GM21381 (cell line): ENCODE measurements around the gene BFSP2.

Source experiments
- ATAC-seq: cut with Tn5 transposase; IDR thresholded peaks from one replicate; pipeline ENCODE4 v1.9.1; 2021; ENCODE audit warnings: mild to moderate bottlenecking, moderate library complexity; ENCODE audit not compliant: unreplicated experiment

BFSP2 gene, protein sequence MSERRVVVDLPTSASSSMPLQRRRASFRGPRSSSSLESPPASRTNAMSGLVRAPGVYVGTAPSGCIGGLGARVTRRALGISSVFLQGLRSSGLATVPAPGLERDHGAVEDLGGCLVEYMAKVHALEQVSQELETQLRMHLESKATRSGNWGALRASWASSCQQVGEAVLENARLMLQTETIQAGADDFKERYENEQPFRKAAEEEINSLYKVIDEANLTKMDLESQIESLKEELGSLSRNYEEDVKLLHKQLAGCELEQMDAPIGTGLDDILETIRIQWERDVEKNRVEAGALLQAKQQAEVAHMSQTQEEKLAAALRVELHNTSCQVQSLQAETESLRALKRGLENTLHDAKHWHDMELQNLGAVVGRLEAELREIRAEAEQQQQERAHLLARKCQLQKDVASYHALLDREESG

DNA sequence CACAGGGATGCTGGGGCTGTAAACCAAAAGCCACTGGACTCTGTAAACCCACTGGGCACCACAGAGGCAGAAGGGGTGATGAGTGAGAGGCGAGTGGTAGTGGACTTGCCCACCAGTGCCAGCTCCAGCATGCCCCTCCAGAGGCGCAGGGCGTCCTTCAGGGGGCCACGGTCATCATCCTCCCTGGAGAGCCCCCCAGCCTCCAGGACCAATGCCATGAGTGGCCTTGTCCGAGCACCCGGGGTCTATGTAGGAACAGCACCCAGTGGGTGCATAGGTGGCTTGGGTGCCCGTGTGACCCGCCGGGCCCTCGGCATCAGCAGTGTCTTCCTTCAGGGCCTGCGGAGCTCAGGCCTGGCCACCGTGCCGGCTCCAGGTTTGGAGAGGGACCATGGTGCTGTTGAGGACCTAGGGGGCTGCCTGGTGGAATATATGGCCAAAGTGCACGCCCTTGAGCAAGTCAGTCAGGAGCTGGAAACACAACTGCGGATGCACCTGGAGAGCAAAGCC, at the start of gene BFSP2:
Gene BFSP2, plus strand, starts transcription at position 51 of the 510 bp plus-strand sequence. Its CDS starts 28 bp downstream, at position 79.
- ATAC-seq: no peak

DNA sequence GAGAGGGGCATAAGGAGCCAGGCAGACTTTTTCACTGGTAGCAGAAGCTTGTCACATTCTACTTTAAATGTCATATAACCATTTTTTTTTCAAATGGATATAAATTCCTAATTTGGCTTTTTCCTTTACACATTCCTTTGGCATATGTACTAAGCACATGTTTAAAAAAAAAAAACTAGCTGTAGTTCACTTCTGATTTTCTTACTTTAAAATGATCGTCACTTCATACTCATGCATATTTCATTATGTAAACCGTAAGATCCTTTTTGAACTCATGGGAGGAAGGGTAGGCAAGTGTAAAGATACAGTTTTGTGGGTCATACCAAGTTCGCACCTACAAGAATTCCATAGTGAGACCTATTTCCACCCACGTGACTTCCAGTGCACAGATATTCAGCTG, 45.1 kb upstream of the BFSP2 start:
- no peak for ATAC-seq

DNA sequence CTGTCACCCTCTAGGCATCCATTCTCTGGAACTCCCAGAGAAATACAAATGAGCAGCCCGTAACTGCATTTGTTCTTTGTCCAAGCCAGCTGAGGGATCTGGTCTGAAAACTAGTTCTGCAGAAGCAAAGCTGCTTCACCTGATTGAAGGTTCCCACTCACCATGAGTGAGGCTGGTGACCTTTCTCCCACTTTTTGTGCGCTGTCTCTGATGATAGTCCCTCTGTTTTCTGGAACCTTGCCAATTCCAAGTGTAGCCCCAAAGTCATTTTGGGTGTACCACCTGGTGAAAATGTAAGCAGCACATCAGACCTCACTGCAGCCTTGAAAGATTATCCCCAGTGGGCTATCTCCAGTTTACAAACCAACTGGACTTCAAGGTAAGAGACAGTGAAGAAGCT, 39.4 kb upstream of the BFSP2 start:
- no peak for ATAC-seq

DNA sequence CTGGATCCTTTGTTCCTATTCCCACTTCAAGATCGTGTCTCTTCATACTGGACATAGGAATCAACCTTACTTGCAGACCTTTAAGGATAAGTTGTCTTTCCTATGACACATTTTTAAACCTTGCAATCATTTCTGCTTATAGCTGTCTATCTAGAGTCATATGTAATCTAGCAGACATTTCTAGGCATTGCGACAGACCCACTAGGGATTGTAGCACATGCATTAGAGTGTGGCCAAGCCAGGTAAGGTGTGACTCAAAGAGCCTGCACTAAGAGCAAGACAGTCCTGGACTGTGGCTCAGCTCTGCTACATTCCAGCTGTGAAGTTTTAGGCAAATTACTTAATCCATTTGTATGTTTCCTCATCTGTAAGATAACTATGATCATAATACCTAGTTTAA, 38.8 kb upstream of the BFSP2 start:
- ATAC-seq: no peak

DNA sequence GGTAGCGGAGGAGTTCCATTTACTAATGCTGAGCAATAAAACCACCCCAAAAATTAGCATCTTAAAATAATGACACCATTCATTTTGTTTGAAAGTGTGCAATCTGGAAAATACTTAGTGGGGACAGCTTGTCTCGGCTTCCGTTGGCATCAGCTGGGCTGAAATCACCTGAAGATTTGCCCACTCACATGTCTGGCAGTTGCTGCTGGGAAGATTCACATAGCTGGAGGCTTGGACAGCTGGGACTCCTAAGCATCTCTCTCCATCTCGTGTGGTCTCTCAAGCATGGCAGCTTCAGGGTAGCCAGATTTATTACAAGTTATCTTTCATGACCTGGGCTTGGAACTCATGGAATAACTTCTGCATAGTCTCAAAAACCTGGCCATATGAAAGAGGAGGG, 38.4 kb upstream of the BFSP2 start:
- no peak for ATAC-seq

DNA sequence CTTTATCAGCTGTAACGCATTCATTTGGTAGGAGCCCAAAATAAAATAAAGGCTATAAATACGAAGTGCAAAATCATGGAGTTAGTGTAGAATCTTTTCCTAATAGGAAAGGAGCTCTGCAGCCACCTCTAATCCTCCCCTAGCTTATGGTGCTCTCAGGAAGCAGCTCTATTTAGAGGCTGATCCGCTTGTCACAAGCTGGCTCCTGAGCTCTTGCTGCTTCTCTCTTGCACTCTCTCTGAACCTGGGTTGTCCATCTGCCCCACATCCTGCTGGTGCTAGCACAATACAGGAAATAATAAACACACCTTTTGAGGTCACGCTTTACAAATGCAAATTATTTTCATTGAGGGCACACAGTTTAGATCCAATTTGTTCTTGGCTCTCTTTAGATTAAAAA, 37.3 kb upstream of the BFSP2 start:
- ATAC-seq: no peak

DNA sequence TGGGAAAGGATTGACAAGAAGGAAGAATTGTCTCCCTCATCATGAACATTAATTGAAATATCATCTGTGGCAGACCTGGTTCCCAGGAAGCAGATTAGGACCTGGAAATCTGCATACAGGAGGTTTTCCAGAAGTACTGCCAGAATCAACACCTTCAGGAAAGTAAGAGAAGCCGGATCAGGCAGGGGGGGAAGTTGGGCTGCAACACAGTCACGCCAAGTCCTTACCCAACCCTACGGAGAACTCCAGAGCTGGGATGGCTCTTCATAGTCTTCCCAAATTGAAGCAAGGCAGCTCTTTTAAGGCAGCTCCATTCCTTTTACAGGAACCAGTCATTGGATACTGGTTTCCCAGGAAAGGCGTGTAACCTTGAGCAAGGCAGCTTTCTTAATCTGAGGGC, 35.2 kb upstream of the BFSP2 start:
- no peak for ATAC-seq

DNA sequence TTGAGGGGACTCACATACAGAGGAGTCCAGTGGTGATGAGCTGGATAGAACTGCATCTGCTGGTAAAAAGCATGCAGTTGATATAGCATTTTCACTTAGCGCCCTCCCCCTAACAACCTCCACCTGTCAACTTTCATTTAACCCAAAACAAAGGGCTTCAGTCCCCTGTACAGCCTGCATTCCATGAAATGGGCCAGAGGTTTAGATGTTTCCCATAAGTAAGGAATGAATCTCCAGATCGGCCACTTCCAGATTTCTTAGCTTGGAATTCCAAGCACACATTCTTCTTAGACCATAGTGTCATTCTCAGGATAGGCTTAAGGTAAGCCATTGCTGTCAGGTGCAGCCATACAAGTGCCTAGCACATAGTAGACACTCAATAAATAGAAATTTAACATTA, 32.9 kb upstream of the BFSP2 start:
- no peak for ATAC-seq

DNA sequence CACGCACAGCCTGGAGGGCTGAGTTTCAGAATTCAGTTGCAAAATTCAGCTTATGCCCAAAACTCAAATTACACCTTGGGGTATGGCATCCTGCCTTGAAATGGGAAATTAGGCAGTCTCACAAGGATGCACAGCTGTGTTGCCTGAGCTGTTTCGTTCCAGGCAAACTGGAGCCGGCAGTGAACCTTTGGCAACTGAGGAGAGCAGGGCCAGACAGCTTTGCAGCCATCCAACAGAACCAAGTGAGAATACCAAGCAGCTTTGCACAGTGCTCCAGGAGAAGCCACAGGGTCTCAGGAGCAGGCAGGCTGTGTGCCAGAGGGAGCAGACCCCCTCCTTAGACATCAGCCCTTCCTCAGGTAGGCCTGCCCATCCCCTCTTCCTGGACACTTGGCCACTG, 32.5 kb upstream of the BFSP2 start:
- ATAC-seq: no peak

DNA sequence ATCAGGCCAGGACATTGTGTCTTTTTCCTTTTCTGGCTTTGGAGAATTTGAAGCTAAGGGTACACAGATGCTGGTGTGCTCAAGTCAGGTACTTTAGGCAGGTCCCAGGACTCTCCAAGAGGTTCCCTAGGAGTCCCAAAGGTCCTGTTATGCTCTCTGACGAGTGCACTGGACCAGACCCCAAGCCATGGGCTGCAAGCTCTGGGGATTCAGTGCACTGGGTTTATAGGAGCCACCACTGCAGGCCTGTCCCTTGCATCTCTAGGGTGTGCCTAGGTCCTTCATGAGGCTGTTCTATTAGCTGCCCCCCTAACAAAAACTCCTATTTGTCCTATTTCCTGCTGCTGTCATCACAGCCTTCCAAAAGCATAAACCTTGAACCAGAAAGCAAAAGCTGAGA, 31.9 kb upstream of the BFSP2 start:
- ATAC-seq: no peak

DNA sequence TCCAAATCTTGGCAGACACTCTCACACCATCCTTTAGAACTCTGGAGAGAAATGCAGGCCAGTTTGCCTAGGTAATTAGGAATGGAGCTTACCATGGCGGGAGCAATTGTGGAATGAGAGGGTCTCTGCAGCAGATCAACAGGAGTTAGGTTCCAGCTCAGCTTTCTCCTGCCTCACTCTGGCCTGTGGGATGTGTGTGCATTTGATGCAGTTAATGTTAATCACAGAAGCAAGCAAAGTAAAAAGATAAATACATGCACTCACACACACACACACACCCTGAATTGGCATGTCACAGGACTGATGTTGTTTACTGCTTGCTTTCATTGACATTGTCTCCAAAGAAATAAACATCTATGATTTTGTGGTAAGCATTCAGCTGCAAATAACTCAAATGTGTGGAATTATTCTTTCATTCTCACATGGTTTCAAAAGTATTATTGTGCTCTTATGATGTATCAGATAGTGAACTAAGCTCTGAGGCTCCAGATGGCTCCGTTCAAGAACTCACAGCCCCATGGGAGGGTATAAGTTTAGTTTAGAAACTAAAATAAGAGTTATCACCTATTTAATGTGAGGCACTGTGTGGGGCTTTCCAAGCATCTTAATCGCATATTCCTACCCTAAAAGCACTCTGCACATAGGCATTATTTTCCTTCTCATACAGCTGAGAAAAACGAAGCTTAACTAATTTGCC, 31.3 kb upstream of the BFSP2 start:
- ATAC-seq: no peak

DNA sequence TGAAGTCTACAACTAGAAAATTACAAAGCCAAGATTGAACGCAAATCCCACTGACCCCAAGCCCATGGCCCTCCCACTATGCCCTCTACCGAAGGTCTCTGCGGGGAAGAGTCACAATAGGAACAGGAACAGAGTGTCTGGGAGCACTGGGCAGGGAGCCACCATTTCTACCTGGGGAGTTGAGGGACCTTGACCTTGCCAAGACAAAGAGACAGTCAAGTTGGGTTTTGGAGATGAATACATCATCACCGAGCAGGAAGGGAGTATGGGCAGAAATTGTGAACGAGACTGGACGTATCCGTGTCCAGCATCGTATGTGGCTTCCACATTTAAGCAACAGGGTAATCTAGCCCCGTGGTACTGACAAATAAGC, 30.8 kb upstream of the BFSP2 start:
- ATAC-seq: no peak

DNA sequence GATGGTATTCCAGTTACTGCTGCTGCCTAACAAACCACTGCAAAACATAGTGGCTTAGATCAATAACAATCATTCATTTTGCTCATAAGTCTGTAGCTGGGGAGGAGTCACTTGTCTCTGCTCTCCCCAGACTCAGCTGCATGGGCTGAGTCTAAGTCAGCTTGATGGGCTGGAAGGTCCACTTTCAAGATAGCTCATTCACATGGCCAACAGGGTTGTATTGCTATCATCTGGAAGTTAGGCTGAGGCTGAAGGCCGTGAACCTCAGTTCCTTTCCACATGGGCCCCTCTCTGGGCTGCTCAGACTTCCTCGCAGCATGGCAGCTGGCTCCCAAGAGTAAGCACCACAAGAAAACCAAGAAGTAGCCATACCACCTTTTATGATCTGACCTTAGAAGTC, 28.7 kb upstream of the BFSP2 start:
- no peak for ATAC-seq

DNA sequence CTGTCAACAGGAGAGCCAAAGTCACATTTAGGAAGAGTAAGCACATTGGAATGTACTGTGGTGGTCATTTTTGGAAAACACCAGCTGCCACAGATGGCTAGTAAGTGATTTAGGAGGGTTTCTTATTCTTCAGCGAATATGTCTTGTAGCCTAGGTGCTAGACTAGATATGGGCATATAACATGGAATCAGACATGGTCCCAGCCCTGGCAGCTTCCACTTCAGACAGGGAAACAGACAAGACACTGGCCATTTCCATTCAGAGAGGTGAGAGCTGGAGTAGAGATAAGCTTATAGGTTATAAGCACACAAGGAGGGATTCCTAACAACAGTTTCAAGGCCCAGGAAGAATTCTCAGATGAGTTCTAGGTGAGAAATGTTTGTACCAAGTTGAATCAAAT, 28.2 kb upstream of the BFSP2 start:
- no peak for ATAC-seq

DNA sequence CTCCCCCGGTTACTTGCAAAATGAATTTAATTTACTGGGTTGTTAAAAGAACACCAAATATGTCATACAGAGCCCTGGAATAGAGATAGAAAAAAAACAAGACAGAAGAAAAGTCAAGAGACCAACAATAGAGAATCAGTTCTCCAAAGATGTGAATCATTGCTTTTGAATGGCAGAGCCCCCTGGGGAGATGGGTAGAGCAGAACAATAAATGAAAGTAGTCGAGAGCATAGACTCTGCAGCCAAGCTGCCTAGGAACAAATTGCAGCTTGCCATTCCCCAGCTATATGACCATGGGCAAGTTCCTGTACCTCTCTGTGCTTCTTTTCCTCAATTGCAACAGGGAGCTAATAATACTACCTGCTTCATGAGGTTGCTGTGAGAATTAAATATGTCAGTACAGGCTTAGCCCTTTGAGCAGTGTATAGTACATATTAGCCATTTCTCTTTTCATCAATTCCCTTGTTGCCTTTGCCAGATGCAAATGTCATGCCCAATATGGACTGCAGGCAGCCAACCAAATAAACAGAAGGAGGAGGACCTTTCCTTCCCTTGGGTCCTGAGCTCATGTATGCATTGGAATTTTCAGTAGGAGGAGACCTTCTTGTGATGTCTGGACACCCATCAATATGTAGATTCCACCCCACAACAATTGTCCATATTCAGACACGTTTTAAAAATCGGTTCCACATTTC, 25.0 kb upstream of the BFSP2 start:
- ATAC-seq: no peak

DNA sequence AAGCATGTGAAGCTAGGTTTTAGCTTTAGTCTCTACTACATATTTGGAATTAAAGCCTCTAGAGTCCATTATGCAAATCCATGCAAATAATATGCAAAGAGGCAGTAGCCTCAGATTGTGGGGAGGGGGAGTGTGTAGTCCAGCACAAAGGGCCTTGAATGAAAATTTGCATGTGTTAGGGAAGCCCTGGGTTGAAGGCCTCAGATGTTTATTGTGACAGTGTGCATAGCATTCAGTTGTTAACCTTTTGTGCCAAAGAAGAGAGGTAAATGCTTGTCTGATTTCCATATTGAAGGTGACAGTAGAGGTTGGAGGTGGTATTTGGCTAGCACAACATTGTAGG, 24.5 kb upstream of the BFSP2 start:
- no peak for ATAC-seq

DNA sequence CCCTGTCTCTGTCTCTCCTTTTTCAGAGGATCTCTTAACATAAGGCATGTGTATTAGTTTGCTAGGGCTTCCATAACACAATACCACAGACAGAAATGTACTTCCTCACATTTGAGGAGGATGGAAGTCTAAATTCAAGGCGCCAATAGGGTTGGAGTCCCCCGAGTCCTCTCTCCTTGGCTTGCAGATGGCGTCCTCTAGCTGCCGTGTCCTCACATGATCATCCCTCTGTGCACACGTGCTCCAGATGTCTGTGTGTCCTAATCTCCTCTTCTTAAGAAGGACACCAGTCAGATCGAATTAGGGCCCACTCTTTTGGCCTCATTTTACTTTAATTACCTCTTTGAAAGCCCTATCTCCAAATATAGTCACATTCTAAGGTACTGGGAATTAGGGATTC, 23.0 kb upstream of the BFSP2 start:
- no peak for ATAC-seq

DNA sequence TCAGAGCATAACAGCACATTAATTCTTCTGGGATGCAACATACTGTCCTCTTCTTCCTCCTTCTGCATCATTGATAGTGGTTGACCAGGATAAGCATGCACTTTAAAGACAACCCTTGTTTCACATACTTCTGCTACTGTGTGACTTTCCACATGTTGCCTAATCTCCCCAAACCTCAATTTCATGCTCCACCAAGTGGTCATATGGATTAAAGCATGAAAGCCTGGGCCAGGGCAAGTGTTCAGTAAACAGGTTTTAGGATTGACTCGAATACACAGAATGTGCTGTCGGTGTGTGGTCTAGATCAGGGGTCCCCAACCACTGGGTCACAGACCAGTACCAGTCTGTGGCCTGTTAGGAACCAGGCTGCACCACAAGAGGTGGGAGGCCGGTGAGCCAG, 22.5 kb upstream of the BFSP2 start:
- ATAC-seq: no peak

DNA sequence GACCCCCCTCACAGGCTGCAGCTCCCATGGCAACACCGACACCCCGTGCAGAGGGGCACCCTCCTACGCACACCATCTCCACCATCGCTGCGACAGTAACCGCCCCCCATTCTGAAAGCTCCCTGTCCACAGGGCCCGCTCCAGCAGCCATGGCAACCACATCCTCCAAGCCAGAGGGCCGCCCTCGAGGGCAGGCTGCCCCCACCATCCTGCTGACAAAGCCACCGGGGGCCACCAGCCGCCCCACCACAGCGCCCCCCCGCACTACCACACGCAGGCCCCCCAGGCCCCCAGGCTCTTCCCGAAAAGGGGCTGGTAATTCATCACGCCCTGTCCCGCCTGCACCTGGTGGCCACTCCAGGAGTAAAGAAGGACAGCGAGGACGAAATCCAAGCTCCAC, 19.9 kb upstream of the BFSP2 start:
- no peak for ATAC-seq

DNA sequence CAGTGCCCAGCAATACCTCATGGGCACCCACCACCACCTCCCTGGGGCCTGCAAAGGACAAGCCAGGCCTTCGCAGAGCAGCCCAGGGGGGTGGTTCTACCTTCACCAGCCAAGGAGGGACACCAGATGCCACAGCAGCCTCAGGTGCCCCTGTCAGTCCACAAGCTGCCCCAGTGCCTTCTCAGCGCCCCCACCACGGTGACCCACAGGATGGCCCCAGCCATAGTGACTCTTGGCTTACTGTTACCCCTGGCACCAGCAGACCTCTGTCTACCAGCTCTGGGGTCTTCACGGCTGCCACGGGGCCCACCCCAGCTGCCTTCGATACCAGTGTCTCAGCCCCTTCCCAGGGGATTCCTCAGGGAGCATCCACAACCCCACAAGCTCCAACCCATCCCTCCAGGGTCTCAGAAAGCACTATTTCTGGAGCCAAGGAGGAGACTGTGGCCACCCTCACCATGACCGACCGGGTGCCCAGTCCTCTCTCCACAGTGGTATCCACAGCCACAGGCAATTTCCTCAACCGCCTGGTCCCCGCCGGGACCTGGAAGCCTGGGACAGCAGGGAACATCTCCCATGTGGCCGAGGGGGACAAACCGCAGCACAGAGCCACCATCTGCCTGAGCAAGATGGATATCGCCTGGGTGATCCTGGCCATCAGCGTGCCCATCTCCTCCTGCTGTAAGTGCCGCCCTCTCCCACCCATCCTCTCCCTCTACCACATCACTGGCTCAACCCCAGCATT, 19.2 kb upstream of the BFSP2 start:
- ATAC-seq: no peak
